IPS-18c (cell line): ENCODE results near the gene DIP2C.
"Not testable (repeated sequence)": the region's sequence is repeated elsewhere in the genome, so short reads cannot be mapped to it uniquely, and the experiment has no call there.

Experiments used
- H3K4me3 ChIP-seq: 2 replicates; pipeline ENCODE4 v1.7.0; 2013; ENCODE audit warnings: low read depth, mild to moderate bottlenecking, low read length, moderate library complexity; ENCODE audit not compliant: insufficient read depth
- H3K9me3 ChIP-seq: one replicate; pipeline ENCODE4 v1.6.1; 2013; ENCODE audit warnings: mild to moderate bottlenecking, low read length, moderate library complexity; ENCODE audit not compliant: control insufficient read depth, insufficient read depth

Gene DIP2C

DNA sequence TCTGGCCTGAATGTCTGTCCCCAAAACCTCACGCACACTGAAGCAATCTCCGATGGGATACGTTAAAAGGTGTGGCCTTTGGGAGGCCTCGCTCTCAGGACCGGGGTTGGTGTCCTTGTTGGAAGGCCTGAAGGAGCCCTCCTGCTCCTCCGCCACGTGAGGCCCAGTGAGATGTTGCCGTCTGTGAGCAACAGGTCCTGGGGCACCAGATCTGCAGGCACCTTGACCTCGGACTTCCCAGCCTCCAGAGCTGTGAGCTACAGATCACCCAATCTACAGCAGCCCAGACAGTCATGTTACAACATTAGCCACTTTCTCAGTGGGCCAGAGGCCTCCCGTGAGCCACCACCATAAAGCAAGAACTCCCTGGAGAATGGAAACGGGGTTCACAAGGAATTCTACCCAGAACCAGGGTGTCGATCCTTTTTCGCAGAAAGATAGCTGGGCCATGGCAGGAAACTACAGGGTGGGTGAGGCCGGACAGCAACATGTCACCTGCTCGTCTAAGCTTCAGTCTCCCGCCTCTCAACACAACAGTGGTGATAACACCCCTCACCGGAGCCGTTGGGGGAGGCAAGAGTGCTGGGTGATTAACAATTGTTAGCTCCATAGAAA, 87.0 kb downstream of the DIP2C start:
- Histone ChIP-seq H3K4me3 (no peak overlapping the region), H3K9me3 (peaks cover 4% of the 10 kb centered on the region)

DNA sequence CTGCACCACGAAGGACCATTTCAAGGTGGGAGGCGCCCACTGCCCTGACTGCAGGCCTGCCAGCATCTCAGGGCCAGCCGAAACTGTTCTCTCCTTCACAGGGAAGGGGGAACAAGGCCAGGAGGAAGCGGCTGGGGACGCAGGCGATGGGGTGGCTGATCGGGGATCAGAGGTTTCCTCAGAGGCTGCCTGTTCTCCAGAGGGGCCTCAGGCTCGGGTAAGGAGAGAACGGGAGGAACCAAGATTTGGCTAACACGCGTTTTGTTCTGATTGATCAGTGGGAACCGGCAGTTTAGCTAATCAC, 87.9 kb downstream of the DIP2C start:
- peaks cover 4% of the 10 kb centered on the region for H3K9me3 ChIP-seq

GRCh38 chr10:600876-601659, 88.4 kb downstream of the DIP2C start:
- H3K4me3 ChIP-seq: no peak overlapping the region
- peaks cover 4% of the 10 kb centered on the region for H3K9me3 ChIP-seq

More for the DNA sequence above, 87.9 kb downstream of the DIP2C start:
- H3K4me3 ChIP-seq: no peak overlapping the region

GRCh38 chr10:600234-600633, 89.2 kb downstream of the DIP2C start:
- Histone ChIP-seq H3K4me3 (no peak overlapping the region), H3K9me3 (peaks cover 4% of the 10 kb centered on the region)

GRCh38 chr10:599767-600166, 89.7 kb downstream of the DIP2C start:
- H3K4me3 ChIP-seq: no peak overlapping the region

DNA sequence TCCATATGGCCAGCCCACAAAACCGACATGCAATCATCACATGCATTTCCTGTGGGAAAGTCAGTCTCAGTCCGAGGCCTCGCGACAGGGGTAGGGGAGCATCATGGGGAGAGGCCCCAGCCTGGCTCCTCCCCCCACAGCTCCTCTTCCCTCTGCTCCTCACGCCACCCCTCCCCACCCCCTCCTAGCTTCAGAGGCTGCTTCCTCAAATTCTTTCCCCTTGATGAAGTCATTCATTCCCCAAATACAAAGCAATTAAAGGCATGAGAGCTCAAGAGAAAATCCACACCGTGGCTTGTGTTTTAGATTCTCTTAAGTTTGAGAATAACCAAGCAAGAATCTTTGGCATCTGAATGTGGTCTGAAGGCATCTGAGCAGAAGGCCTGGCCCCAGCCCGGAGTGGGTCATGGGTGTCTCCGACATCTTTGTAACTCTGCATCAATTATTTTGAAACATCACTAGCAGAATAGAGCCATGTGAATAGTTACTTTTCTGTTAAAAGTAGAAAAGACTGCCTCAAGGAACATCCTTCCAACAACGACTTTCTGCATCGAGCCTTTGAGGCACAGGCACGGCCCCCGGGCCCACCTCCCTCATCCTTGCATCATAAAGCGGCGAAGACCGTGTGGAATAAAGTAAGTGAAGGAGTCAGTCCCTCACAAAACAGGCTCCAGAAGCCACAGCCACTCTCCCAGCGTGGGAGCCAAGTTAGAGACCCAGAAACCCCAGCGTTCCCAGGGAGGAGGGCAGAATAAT, 90.9 kb downstream of the DIP2C start:
- Histone ChIP-seq H3K9me3 (peaks cover 4% of the 10 kb centered on the region), H3K4me3 (no peak overlapping the region)

More at GRCh38 chr10:599767-600166, 89.7 kb downstream of the DIP2C start:
- peaks cover 4% of the 10 kb centered on the region for H3K9me3 ChIP-seq

- Histone ChIP-seq H3K9me3 (peaks cover 2% of the 10 kb centered on the region), H3K4me3 (no peak overlapping the region)
Measured at GRCh38 chr10:597976-598375, 91.5 kb downstream of the DIP2C start.

DNA sequence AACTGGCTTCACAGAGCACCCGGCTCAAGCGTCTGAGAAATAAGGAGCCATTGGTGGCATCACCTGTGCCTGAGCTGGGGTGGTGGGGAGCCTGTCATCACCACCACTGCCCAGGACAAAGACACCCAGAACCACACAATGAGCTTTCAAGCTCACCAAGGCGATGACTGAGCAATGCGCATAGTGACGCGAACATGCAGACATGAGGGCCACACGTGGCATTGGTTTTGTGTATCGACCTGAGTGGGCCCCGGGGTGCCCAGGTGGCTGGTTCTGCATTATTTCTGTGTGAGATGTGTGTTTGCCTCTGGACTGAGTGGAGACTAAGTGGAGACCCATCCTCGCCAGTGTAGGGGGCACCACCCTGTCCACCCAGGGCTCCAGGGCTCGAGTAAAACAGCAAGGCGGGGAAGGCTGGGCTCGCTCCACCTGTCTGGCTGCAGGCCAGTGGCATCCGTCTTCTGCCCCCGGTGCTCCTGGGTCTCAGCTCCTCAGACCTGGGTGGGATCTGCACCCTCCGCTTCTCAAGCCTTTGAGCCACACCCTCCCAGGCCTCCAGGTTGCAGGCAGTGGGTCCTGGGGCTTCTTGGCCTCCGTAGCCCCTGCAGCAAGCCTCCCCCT, 92.6 kb downstream of the DIP2C start:
- Histone ChIP-seq H3K4me3 (no peak overlapping the region), H3K9me3 (peaks cover 2% of the 10 kb centered on the region)

GRCh38 chr10:596131-596530, 93.3 kb downstream of the DIP2C start:
- not testable (repeated sequence) for H3K4me3 ChIP-seq

GRCh38 chr10:595473-595872, 94.0 kb downstream of the DIP2C start:
- Histone ChIP-seq H3K9me3 (peaks cover 2% of the 10 kb centered on the region), H3K4me3 (no peak overlapping the region)

More at GRCh38 chr10:596131-596530, 93.3 kb downstream of the DIP2C start:
- not testable (repeated sequence) for H3K9me3 ChIP-seq

GRCh38 chr10:594584-595270, 94.7 kb downstream of the DIP2C start:
- peaks cover 2% of the 10 kb centered on the region for H3K9me3 ChIP-seq

DNA sequence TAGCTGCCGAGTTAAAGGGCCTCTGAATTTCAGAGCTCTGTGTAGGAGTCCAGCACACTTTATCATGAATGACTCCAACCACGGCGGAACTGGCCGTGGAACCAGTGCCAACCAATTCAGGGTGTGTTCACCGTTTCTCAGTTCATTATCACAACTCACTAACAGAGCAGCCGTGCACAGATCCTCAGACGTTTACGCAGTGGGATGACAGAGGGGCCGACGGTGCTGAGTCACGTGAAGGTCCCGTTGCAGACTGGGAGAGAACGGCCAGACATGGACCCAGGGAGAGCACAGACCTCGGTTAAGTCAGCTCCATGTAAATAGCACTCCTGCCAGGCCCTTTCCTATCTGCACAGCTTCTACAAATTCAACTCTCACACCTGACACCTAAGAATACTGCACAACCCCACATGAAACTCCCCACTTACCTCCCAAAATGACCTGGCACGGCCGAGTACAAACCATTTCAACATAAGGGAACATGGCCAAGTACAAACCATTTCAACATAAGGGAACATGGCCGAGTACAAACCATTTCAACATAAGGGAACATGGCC, 95.5 kb downstream of the DIP2C start:
- no peak overlapping the region for H3K4me3 ChIP-seq
- H3K9me3 ChIP-seq: peaks cover 2% of the 10 kb centered on the region

More at GRCh38 chr10:594584-595270, 94.7 kb downstream of the DIP2C start:
- no peak overlapping the region for H3K4me3 ChIP-seq

DNA sequence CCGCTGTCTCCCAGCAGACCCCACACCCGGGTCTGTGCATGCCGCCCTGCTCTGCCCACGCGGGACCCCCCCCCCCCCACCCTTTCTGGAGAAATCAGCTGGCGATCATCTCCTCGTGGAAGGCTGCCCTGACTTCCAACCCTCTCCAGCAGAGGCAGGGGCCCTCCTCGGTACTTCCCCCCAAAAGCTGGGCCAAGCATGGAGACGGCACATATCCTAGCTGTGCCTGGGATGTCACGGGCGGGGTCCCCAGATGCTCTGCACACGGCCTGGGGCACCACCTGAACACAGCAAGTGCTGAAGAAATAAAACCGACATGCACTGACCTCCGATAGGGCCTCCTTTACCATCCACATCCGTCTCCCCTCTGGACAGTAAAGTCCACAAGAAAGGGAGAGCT, 96.0 kb downstream of the DIP2C start:
- Histone ChIP-seq H3K4me3 (no peak overlapping the region), H3K9me3 (peaks cover 2% of the 10 kb centered on the region)

DNA sequence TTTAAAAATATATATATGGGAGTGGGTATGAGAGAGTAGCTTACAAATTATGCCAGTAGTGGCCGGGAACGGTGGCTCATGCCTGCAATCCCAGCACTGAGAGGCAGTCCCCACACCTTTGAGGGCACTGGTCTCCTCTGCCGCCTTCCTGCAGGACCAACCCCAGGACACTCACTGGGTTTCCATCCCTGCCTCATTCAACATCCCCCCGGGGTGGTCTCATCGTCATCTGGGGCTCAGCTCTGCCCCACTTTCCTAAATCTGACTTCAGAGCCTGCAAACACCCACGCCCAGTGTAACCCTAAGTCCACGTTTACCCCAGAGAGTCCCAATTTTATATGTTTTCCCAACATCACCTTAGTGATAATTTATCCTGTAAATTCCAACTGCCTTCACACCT, 96.5 kb downstream of the DIP2C start:
- Histone ChIP-seq H3K4me3 (no peak overlapping the region), H3K9me3 (peaks cover 2% of the 10 kb centered on the region)

DNA sequence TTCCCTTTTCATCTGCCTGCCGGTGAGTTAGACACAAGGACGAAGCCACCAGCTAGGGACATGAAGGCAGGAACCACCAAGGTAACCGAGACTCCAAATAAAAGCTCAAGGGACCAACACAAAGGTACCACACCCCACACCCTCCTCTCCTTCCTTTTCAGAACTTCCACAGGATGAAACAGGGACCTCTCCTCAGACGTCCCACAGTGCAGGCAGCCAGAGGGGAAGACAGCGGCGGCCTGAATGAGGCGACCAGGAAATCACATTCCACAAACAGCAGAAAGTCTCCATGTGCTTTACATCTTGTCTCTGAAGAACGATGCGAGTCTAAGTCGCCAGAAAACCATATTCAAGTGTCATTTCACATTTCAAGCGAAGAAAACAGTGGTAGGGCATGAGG, 97.8 kb downstream of the DIP2C start:
- Histone ChIP-seq H3K4me3 (no peak overlapping the region), H3K9me3 (peaks cover 2% of the 10 kb centered on the region)

DNA sequence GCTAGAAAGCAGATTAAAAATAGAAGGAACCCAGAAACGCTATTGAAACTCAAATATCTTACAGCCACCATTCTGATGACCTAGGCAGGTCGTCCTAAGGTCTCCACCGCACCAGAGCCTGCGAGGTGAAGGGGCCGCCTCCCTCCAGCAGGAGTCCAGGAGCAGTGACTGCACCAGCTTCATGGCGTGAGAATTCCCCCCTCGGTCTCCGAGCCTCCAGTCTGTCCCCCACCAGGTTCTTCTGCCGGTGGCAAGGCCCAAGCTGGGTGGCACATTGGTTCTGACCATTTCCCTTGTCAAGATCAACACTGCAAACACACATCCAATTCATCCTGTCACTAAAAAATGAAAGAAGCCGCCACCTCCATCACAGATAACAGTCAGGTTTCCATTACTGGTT, 98.7 kb downstream of the DIP2C start:
- H3K9me3 ChIP-seq: peaks cover 2% of the 10 kb centered on the region
- H3K4me3 ChIP-seq: no peak overlapping the region
